Activated naive CD4-positive, alpha-beta T cell treated with anti-CD3 and anti-CD28 coated beads, Interleukin-2, amount 50 U/mL, for 72 hours (primary cell): ENCODE measurements around the gene TSEN54. TPM values are rescaled to one million over a fixed set of nuclear protein-coding genes. Genes with fewer than 3 reads are reported as not detected.

Experiments used
- ATAC-seq, 2 donors: fragments of 150-1000 bp; cut with Tn5 transposase; 2 replicates each; pipeline ENCODE4 v1.10.0; 2021; ENCODE audit warnings: mild to moderate bottlenecking in 2 of 2, moderate library complexity in 2 of 2
- DNase-seq, 2 donors: peaks; one replicate each; pipeline ENCODE4 v3.0.0; 2021 to 2022; ENCODE audit warnings: low spot score in 2 of 2
- H3K27ac Mint-ChIP-seq, 2 donors: one replicate each; pipeline ENCODE4 v1.8.0; 2022; ENCODE audit warnings: mild to moderate bottlenecking in 2 of 2, mixed read lengths in 2 of 2
- H3K36me3 Mint-ChIP-seq, 2 donors: one replicate each; pipeline ENCODE4 v1.8.0; 2022; ENCODE audit warnings: mixed read lengths in 2 of 2
- H3K9me3 Mint-ChIP-seq, 2 donors: one replicate each; pipeline ENCODE4 v1.8.0; 2022; ENCODE audit warnings: mixed read lengths in 2 of 2
- total RNA-seq, 2 donors: library from RNA; stranded (reverse); gene quantifications; one replicate each; pipeline ENCODE4 v1.2.3, GENCODE V29; 2022

Gene TSEN54
- total RNA-seq, 2 donors from 2014 or later, result 26.8 to 45.5 TPM

DNA sequence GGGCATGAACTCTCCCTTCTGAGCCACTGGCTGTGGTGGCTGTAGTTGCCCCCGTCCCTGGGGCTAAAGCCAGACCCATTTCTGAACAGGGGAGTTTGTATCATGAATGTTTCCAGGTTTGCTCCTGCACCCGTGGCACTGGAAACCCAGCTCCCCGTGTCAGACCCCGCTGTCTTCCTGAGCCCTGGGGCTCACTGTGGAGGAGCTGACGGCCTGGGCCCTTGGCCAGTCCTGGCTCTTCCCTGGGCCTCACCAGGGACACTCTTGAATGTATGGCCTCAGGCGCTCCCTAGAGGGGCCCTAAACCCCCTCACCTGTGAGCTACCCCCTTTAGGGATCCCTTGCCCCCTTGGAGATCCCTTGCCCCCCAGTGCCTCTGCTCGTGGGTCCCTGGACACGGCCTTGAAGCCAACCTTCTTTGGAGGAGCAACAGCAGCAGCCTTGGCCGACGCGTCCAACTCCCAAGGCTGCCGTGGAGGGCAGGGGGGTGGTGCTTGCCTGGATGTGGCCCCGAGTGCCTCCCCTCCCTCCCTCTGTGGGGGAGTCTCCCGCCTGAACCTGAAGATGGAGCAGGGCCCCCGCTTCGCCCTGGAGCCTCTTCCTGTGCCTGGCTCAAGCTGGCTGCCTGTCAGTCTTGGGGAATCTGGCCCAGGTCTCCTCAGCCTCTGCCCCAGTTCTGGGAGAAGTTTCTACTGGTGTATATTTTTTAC, 16.9 kb upstream of the TSEN54 start:
- DNase-seq (no peak), ATAC-seq (no peak)
- H3K27ac Mint-ChIP-seq, result peak overlapping the region in 1 of 2 donors; percentile 9
- H3K9me3 Mint-ChIP-seq, result no peaks in the 10 kb centered on the region
- H3K36me3 Mint-ChIP-seq, result no peaks in the 10 kb centered on the region

DNA sequence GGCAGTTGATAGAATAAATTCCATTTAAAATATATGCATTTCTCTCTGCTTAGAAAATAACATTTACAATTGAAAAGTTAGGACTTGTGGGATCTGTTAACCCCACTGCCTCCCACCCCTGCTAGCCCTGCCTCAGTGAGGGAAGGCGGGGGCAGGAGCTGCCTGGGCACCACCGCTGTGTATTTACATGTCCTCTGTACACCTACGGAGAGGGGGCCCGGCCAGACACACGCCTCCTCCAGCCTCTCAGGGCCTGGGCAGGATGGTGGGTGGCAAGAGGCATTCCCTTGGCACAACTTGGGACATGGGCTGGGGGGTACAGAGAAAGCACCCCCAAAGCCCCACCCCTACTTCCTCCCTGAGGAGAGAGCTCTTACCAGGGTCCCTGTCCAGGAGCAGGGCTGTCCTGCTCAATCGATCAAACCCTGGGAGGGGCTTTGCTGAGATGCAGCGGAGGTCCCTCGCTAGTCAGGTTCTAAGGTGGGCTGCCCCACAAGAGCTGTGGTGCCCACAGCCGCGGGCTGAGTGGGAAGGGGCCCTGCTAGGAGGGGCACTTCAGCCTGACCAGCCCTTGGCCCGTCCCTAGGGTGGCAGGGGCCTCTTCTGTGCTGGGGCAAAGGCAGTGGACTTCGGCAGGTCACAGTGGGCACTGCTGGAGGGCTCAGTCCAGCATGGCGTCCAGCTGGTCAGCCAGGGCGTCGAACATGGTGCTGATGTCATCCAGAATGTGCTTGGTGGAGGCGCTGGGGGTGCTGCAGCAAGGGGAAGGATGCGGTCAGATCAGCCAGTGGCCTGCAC, 15.7 kb upstream of the TSEN54 start:
- H3K36me3 Mint-ChIP-seq, result no peaks in the 10 kb centered on the region
- no peak for DNase-seq
- H3K27ac Mint-ChIP-seq, result no peak overlapping the region
- no peaks in the 10 kb centered on the region for H3K9me3 Mint-ChIP-seq
- no peak for ATAC-seq

DNA sequence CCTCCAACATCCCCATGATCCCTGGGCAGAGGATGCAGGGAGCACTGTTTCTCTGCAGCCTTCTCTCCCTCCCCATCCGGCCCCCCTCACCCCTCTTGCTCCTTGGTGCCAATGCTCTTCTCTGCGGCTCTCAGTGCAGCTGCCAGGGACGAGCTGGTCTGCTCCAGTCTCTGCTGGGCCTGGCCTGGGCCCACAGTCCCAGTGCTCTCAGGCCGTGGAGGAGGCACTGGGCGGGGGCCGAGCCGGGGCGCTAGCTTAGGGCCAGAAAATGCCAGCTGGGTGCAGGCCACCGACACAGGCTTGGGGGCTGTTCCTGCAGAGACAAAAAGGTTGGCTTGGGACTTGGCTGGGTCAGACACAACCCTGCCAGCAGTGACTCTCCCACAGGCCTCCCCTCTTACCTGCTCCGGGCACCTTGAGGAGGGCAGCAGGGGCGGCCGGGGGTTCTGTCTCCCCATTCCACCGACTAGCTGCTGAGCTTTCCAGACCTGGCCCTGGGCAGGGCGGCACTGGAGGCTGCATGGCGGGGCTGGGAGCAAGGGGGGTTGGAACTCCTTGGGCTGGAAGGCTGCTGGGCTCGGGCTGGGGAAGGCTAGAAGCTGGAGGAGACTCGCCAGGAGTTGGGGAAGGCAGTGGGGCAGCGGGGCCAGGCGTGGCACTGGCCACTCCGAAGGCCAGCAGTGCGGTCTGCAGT, 14.8 kb upstream of the TSEN54 start:
- H3K36me3 Mint-ChIP-seq, result no peaks in the 10 kb centered on the region
- ATAC-seq (no peak), DNase-seq (no peak)
- no peak overlapping the region for H3K27ac Mint-ChIP-seq
- no peaks in the 10 kb centered on the region for H3K9me3 Mint-ChIP-seq

DNA sequence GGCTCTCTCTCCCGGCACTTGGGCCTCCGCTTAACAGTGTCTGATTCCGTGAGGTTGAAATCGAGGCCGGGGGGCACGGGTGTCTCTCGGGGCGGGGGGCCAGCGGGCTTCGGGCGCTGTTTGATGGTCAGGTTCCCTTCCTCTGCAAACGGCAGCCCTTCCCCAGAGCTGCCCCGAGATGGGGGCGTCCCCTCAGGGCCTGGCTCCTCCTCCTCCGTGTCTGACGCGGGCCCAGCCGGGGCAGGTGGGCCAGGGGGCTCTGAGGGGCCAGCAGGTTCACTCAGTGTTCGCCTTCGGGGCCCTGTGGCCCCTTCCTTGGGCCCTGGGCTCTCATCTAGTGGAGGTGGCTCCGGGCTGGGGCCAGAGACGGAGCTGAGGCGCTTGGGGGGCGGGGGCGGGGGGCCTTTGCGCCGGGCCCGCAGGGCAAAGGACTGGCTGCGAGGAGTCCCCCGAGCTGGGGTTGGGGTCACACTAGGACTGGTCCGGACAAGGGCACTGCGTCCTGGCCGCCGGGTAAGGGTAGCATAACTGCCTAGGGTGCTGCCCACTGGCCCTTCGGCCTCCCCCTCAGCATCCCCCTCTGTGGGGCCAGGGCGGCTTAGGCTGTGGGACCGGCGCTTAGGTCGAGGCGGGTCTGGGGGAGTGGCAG, 14.1 kb upstream of the TSEN54 start:
- H3K27ac Mint-ChIP-seq, result no peak overlapping the region
- H3K36me3 Mint-ChIP-seq, result no peaks in the 10 kb centered on the region
- ATAC-seq, result no peak

DNA sequence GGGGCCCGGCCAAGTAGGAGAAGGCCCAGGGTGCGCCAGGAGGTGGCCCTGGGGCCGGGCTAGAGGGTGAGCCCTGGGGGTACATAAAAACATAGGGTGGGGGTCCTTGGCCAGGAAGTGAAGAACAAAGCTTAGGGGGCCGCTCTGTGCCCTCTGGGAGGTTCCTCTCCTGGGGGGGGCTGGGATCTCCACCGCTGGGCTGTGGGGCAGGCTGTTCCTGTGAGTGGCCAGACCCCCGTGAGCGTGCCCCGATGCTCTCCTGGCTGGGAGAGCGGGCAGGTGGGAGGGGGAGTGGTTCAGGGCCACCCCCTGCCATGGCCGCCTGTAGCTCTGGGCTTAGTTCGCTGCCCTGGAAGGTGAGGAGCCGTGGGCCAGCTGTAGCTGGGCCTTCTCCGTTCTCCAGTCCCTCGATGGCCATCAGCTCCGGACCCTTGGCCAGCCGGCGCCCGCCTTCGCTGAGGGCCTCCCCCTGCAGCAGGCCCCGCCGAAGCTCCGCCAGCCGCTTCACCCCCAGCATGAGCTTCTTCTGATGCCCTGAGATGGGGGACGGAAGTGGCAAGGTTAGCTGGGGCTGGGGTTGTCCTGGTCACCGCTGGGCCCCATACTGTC, 13.5 kb upstream of the TSEN54 start:
- ATAC-seq (no peak), DNase-seq (no peak)
- no peaks in the 10 kb centered on the region for H3K9me3 Mint-ChIP-seq
- H3K27ac Mint-ChIP-seq, result no peak overlapping the region
- no peaks in the 10 kb centered on the region for H3K36me3 Mint-ChIP-seq

More for the DNA sequence above, 14.1 kb upstream of the TSEN54 start:
- no peaks in the 10 kb centered on the region for H3K9me3 Mint-ChIP-seq
- DNase-seq, result no peak

DNA sequence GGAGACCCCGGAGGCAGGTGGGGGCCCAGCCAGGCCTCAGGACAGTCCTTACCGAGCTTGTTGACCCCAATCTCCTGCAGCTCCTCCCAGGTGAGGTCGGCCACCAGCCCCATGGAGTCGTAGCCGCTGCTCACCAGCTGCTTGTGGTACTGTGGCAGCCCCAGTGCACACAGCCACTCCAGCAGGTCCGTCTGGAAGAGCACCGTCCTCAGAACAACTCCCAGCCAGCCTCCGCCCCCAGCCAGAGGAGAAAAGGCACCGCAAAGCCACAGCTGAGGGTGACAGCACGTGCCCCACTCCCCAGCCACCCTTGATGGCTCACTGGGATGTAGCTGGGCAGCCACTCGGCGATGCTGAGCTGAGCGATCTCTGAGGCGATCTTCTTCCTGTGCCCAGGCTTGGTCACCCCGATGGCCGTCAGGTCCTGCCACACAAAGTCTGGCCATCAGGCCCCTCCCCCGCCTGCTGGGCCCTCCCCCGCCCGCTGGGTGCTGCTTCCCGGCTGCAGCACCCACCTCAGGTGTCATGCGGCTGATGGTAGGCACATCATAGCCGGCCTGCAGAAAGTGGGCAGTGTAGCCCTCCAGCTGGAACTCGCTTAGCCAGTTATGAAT, 12.9 kb upstream of the TSEN54 start:
- H3K9me3 Mint-ChIP-seq, result no peaks in the 10 kb centered on the region
- ATAC-seq, result no peak
- DNase-seq, result no peak
- no peak overlapping the region for H3K27ac Mint-ChIP-seq
- no peaks in the 10 kb centered on the region for H3K36me3 Mint-ChIP-seq

DNA sequence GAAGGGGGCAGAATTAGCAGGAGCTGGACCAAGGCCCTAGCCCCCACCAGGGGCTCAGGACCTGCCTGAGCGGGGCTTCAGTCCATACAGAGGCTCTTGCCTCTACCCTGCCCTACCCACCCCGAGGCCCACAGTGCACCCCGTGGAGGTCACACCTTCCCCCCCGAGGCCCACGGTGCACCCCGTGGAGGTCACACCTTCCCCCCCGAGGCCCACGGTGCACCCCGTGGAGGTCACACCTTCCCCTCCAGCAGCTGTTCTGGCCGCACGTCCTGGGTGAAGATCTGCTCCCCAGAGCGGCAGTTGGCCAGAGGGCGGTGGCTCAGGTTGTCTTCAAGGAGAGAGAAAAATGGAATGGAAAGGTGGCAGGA, 12.4 kb upstream of the TSEN54 start:
- ATAC-seq (no peak), DNase-seq (no peak)
- Mint-ChIP-seq H3K27ac (no peak overlapping the region), H3K36me3 (no peaks in the 10 kb centered on the region), H3K9me3 (no peaks in the 10 kb centered on the region)

DNA sequence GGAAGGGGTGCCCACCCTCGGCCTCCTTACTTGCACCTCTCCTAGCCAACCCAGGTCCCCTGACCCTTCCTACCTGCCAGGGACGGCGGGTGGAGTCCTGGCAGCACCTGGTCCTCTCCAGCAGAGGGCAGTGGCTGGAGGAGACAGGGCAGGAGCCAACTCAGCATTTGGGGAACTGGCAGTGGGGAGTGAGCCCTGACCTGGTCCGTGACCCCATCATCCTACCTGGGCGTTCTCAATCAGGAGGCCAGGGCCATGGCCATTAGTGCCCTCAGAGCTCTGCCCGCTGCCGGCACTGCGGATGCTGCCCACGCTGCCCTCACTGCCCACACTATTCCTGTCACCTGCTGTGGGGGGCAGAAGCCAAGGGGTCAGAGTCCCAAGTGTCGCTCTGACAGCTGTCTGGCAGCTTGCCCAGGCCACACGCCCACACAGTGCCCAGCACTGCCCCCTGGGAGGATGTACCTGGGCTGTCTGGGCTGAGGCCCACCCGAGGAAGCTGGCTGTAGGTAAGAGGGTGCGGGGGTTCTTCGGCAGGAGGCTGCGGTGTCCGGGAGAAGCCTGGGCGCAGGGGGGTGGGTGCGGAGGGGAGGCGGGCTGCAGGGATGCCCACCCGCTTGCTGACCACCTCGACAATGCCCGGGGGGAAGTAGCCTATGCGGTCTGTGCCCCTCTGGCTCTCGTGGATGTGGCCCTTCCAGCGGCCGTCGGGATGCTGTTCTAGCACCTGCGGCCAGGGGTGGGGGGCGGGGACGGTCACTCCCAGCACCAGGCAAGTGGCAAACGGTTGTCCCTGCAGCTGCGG, 11.8 kb upstream of the TSEN54 start:
- Mint-ChIP-seq H3K9me3 (no peaks in the 10 kb centered on the region), H3K36me3 (no peaks in the 10 kb centered on the region), H3K27ac (no peak overlapping the region)
- no peak for DNase-seq
- peak; percentile 52 to 66 for ATAC-seq

DNA sequence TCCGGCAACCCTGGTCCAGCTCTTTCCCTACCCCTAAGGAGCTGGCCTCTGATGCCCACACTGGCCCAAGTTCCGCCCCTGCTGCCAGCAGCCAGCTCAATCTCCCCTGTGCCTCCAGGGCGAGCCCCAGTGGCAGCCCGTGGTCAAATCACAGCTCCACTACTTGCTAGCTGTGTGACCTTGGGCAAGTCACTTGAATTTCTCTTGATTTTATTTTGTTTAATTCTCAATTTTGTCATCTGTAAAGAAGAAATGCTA, 11.2 kb upstream of the TSEN54 start:
- DNase-seq (no peak), ATAC-seq (no peak)
- H3K9me3 Mint-ChIP-seq, result no peaks in the 10 kb centered on the region
- no peaks in the 10 kb centered on the region for H3K36me3 Mint-ChIP-seq
- H3K27ac Mint-ChIP-seq, result no peak overlapping the region

DNA sequence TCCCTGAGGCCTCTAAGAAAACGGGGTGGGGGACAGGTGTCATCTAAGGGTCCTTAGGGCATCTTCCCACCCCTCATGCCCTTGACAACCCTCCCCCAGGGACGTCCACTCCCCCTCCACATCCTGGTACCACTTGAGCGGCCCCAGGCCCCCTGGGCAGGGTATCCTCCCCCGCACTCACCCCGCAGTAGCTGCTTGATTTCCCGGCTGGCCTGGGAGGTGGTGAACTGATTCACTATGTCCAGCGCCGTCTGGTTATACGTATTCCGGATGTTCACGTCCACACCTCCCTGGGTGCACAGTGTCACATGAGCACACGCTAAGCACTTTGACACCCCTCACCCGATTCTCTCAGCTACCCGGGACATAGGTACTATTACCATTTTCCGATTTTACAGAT, 10.7 kb upstream of the TSEN54 start:
- DNase-seq (no peak), ATAC-seq (no peak)
- H3K27ac Mint-ChIP-seq, result peak overlapping the region in 1 of 2 donors; percentile 72
- no peaks in the 10 kb centered on the region for H3K9me3 Mint-ChIP-seq
- no peaks in the 10 kb centered on the region for H3K36me3 Mint-ChIP-seq

DNA sequence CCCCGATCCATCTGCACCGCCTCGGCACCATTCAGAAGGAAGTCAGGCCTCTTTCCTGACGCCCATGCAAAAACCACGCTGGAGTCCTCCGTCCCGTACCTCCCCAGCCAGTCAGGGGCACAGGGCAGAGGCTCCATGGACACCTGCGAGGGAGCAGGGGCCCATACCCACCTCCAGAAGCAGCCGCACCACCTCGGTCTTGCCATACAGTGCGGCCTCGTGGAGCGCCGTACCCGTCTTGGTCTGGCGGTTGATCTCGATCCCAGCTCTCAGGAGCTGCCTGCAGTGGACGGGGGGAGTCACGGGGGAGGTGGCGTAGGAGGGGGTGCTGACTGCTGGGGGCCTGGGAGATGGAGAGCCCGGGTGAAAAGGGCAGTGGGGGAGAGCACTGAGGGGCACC, 10.2 kb upstream of the TSEN54 start:
- no peak for DNase-seq
- ATAC-seq, result no peak
- no peak overlapping the region for H3K27ac Mint-ChIP-seq
- H3K36me3 Mint-ChIP-seq, result no peaks in the 10 kb centered on the region
- no peaks in the 10 kb centered on the region for H3K9me3 Mint-ChIP-seq

DNA sequence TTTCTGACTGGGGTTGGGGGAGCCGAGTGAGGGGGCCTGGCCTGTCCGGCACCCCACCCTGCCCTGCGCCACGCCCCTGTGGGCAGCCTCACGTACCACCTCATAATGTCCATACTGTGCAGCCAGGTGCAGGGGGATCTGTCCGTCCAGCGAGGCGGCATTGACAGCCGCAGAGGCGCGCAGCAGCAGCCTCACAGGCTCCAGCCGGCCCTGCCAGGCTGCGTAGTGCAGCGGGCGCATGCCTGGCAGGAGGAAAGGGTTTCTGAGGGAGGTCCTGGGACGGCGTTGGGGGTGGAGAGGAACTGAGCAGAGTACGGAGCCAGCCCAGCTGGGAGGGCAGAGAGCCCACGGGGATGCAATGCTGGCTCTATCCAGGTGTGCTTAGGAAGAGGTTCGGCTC, 9.4 kb upstream of the TSEN54 start:
- Mint-ChIP-seq H3K36me3 (no peaks in the 10 kb centered on the region), H3K27ac (no peak overlapping the region)
- no peak for ATAC-seq

DNA sequence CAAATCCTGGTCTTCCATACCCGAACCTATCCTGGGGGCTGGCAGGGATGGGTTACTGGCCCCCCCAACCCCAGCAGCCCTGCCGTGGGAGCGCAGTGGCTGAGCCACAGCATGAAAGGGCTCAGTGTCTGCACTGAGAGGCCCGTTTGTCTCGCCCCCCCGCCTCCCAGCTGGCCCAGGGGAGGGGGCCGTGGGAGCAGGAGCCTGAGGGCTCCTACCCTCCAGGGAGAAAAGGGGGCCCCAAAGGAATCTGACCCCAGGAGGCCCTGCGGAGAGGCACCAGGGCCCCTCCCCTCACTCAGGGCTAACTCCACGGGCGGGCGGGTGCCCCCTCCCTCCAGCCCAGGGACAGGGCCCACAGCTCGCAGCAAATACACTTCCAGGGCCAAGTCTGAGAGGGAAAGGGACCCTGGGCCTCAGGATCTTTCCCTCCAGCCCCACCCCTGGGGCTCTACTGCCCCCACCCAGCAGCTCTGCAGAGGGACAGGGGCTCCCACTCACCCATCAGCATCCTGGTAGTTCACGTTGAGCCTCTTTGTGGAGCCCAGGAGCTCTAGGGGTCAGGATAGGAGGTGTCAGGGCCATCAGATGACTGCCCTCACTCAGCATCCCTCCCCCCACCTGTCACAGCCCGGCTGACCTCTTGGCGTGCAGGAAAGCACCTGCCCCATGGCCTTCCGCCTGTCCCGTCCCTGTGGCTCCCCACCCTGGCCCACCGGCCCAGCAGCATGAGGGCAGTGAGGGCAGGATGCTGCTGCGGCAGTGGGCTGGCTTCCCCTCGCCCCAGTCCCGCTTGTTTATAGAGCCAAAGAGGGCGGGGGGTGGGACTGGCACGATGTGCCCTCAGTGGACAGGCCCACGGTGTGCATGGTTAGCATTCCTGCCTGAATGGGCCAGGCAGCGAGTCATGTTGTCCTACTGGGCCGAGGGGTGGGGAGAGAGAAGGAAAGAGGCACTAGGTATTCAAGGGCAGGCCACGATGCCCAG, 8.3 kb upstream of the TSEN54 start:
- no peak for ATAC-seq

More for the DNA sequence above, 9.4 kb upstream of the TSEN54 start:
- no peaks in the 10 kb centered on the region for H3K9me3 Mint-ChIP-seq
- no peak for DNase-seq

DNA sequence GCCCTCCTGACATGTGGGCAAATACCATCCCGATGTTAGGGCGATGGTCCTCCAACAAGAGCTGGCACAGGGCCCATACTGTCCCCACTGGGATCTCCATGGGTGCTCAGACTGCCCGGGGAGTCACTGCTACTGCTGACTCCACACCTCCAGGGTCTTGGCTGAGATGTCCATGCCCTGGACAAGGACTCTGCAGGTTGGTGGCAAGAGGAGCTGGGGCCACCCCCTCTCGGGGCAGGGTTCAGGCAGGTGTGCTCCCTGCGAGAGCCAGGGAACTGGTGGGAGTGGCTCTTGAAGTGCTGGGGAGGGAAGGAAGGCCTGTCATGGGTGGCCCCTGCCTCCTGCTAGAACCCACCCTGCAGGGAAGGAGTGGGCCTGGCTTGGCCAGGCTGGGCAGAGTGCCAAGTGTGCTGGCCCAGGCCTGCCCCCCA, 7.4 kb upstream of the TSEN54 start:
- Mint-ChIP-seq H3K27ac (no peak overlapping the region), H3K9me3 (no peaks in the 10 kb centered on the region), H3K36me3 (no peaks in the 10 kb centered on the region)
- ATAC-seq, result no peak
- DNase-seq, result no peak

More for the DNA sequence above, 8.3 kb upstream of the TSEN54 start:
- Mint-ChIP-seq H3K27ac (no peak overlapping the region), H3K36me3 (no peaks in the 10 kb centered on the region), H3K9me3 (no peaks in the 10 kb centered on the region)
- no peak for DNase-seq
